Measurements from ENCODE around the gene KLHL26. TPM values are rescaled to one million over a fixed set of nuclear protein-coding genes. Genes with fewer than 3 reads are reported as not detected.
A peak's percentile ranks its signal among the peaks of the same experiment; 100 is the strongest.

The KLHL26 gene
- total and polyA plus RNA-seq, 9 of the 15 experiments (the other 6 are each of a cell fraction or from before 2014, with no cell fraction given): 0.13 to 13.3 (median 1.4) TPM

GRCh38 chr19:18650021-18650390, 13.2 kb downstream of the KLHL26 start (continued):
- no peak for TF ChIP-seq ATF4 (CRISPR knock-in tag; IDR thresholded peaks at IDR 0.05)

GRCh38 chr19:18650468-18651041, 13.7 kb downstream of the KLHL26 start:
- peak; percentile 29; the same call in 1 of the 3 replicates for ATAC-seq
- H3K27me3 ChIP-seq (ENCODE audit: control insufficient read depth in 2 of 2, insufficient read depth in 2 of 2, low read length in 2 of 2): no peaks in the 10 kb centered on the region
- no TSS peak for BruUV-seq (replicated peaks)
- ChIA-PET CTCF (ENCODE audit: low intra/inter-chr PET ratio) (no interaction called here), POLR2A (no interaction called here)
- no peak overlapping the region for H3K27ac ChIP-seq (ENCODE audit: extremely low read depth, low read depth, low read length)
- H3K9ac ChIP-seq (ENCODE audit: insufficient read depth in 1 of 2, low read depth in 2 of 2, low read length in 2 of 2): peak overlapping the region in 1 of 2 experiments; percentile 8; a peak in 1 of 4 replicates
- H3K4me3 ChIP-seq: no peak overlapping the region
- H4K20me1 ChIP-seq (replicated peaks; ENCODE audit: control insufficient read depth, insufficient read depth, low read length): peaks cover 38% of the 10 kb centered on the region
- peaks cover 2% of the 10 kb centered on the region; the same call in 1 of the 3 replicates for H3K36me3 ChIP-seq (ENCODE audit: control insufficient read depth, insufficient read depth, low read length)
- H3K4me1 ChIP-seq (replicated peaks in 1 of 2; ENCODE audit: control insufficient read depth in 2 of 2, insufficient read depth in 2 of 2, low read length in 2 of 2): peaks cover 6 to 43% of the 10 kb centered on the region in 2 experiments; a peak in 3 of 5 replicates
- TF ChIP-seq ZNF407 (IDR thresholded peaks at IDR 0.05; ENCODE audit: low read depth) (no peak), PRDM10 (IDR thresholded peaks at IDR 0.05; ENCODE audit: partially characterized antibody) (no peak), POLR2G (IDR thresholded peaks at IDR 0.05; ENCODE audit: low read depth, low read length) (0 out of 2 replicates have a peak, but pooled peaks have one; percentile 25), EGR1 (conservative IDR thresholded peaks at IDR 0.05) (peak; percentile 35; the same call in 1 of the 2 replicates), LCOR (CRISPR knock-in tag; IDR thresholded peaks at IDR 0.05) (no peak), ZNF76 (CRISPR knock-in tag; IDR thresholded peaks at IDR 0.05; ENCODE audit: borderline replicate concordance) (no peak)
- in situ Hi-C loops (cut with MboI): no loop called here
- H2AFZ ChIP-seq (ENCODE audit: low read depth, low read length): no peak overlapping the region
- peaks cover 8% of the 10 kb centered on the region for H3K9me1 ChIP-seq (ENCODE audit: control insufficient read depth, insufficient read depth, low read length)
- H3K9me3 ChIP-seq (replicated peaks; ENCODE audit: control insufficient read depth, insufficient read depth, low read depth, low read length): no peaks in the 10 kb centered on the region
- intact Hi-C loops (cut with micrococcal nuclease): no loop called here
- H3K4me2 ChIP-seq (ENCODE audit: insufficient read depth, low read length): no peak overlapping the region
- H3K79me2 ChIP-seq (ENCODE audit: control insufficient read depth, insufficient read depth, low read length): peaks cover 5% of the 10 kb centered on the region; the same call in 2 of the 3 replicates
- 53% methylated on average over 27 of the region's 34 CpGs for WGBS (ENCODE audit: insufficient coverage, low coverage, missing lambda C conversion rate)
- no peak for FAIRE-seq
- DNase-seq (ENCODE audit: extremely low read depth in 1 of 4, low spot score in 3 of 4): peak in 3 of 4 experiments; percentile 27 to 62 (median 62)
